ENCODE data around the gene HBEGF. TPM values are rescaled to one million over a fixed set of nuclear protein-coding genes. Genes with fewer than 3 reads are reported as not detected.

Gene HBEGF
- total and polyA plus RNA-seq, 2 experiments from 2014 or later, result 2.2 to 2.9 TPM

DNA sequence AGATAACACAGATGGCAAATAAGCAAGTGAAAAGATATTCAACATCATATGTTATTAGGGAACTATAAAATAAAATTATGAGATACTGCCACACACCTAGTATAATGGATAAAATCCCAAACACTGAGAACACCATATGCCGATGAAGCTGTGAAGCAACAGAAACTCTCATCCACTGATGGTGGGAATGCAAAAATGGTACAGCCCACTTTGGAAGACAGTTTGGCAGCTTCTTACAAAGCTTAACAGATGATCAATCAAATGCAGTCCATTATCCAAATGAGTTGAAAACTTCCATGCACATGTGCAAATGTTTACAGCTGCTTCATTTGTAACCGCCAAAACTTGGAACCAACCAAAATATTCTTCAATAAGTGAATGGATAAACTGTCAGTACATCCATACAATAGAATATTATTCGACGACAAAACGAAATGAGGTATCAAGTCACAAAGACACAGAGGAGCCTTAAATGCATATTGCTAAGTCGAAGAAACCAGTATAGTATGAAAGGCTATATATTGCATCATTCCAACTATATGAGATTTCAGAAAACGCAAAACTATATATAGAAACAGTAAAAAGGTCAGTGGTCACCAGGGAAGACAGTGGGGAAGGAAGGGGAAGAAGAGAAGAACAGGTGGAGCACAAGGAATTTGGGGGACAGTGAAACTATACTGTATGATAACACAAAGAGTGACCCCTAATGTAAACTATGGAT is 58.4 kb downstream of the HBEGF start (continued):
- TF ChIP-seq, protein P1, sequence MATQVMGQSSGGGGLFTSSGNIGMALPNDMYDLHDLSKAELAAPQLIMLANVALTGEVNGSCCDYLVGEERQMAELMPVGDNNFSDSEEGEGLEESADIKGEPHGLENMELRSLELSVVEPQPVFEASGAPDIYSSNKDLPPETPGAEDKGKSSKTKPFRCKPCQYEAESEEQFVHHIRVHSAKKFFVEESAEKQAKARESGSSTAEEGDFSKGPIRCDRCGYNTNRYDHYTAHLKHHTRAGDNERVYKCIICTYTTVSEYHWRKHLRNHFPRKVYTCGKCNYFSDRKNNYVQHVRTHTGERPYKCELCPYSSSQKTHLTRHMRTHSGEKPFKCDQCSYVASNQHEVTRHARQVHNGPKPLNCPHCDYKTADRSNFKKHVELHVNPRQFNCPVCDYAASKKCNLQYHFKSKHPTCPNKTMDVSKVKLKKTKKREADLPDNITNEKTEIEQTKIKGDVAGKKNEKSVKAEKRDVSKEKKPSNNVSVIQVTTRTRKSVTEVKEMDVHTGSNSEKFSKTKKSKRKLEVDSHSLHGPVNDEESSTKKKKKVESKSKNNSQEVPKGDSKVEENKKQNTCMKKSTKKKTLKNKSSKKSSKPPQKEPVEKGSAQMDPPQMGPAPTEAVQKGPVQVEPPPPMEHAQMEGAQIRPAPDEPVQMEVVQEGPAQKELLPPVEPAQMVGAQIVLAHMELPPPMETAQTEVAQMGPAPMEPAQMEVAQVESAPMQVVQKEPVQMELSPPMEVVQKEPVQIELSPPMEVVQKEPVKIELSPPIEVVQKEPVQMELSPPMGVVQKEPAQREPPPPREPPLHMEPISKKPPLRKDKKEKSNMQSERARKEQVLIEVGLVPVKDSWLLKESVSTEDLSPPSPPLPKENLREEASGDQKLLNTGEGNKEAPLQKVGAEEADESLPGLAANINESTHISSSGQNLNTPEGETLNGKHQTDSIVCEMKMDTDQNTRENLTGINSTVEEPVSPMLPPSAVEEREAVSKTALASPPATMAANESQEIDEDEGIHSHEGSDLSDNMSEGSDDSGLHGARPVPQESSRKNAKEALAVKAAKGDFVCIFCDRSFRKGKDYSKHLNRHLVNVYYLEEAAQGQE (IDR thresholded peaks at IDR 0.05; ENCODE audit: unreplicated experiment), result no peak
- no peak for TF ChIP-seq STAT1 (IDR thresholded peaks at IDR 0.05; ENCODE audit: unreplicated experiment)

DNA sequence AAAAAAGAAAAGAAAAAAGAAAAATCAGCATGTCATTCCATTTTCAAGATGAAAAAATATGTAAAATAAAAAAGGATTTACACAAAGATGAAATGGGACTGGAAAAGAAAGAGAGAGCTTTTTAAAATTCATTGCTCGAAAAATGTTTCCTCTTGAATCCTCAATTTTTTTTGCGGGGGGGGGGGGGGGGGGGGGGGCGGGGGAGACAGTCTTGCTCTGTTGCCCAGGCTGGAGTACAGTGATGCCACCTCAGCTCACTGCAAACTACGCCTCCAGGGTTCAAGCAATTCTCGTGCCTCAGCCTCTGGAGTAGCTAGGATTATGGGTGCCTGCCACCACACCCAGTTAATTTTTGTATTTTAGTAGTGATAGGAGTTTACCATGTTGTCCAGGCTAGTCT is 60.0 kb downstream of the HBEGF start:
- Mint-ChIP-seq H3K4me3 (no peak overlapping the region), H3K27ac (no peak overlapping the region), H3K27me3 (ENCODE audit: insufficient read depth, low read depth, poor library complexity) (peaks cover 2% of the 10 kb centered on the region), H3K9me3 (no peaks in the 10 kb centered on the region), H3K4me1 (no peaks in the 10 kb centered on the region), H3K36me3 (ENCODE audit: low read depth) (no peaks in the 10 kb centered on the region)
- no peak for DNase-seq (ENCODE audit: low spot score)
- no peak for ATAC-seq
- H3K9me2 ChIP-seq (ENCODE audit: insufficient read depth), result no peaks in the 10 kb centered on the region
- H3K4me3 ChIP-seq, result no peak overlapping the region
- H3K4me2 ChIP-seq, result no peak overlapping the region
- peaks cover 30% of the 10 kb centered on the region for H4K20me1 ChIP-seq (replicated peaks; ENCODE audit: insufficient read depth)
- no peak overlapping the region for H3K27ac ChIP-seq (ENCODE audit: low read depth)
- H3F3A ChIP-seq (replicated peaks; ENCODE audit: low read depth), result no peaks in the 10 kb centered on the region
- peaks cover 92% of the 10 kb centered on the region for H3K79me2 ChIP-seq (replicated peaks; ENCODE audit: insufficient read depth)
- H2AFZ ChIP-seq, result no peak overlapping the region
- no peaks in the 10 kb centered on the region for H3K36me3 ChIP-seq (ENCODE audit: insufficient read depth)
- H3K4me1 ChIP-seq (ENCODE audit: insufficient read depth), result no peaks in the 10 kb centered on the region
- H3K27me3 ChIP-seq (ENCODE audit: insufficient read depth), result no peaks in the 10 kb centered on the region
- TF ChIP-seq ZNF331 (CRISPR knock-in tag; IDR thresholded peaks at IDR 0.05; ENCODE audit: low read depth), result no peak
- no peak for TF ChIP-seq POLR2AphosphoS5 (IDR thresholded peaks at IDR 0.05; ENCODE audit: low read depth)
- TF ChIP-seq, protein P2, sequence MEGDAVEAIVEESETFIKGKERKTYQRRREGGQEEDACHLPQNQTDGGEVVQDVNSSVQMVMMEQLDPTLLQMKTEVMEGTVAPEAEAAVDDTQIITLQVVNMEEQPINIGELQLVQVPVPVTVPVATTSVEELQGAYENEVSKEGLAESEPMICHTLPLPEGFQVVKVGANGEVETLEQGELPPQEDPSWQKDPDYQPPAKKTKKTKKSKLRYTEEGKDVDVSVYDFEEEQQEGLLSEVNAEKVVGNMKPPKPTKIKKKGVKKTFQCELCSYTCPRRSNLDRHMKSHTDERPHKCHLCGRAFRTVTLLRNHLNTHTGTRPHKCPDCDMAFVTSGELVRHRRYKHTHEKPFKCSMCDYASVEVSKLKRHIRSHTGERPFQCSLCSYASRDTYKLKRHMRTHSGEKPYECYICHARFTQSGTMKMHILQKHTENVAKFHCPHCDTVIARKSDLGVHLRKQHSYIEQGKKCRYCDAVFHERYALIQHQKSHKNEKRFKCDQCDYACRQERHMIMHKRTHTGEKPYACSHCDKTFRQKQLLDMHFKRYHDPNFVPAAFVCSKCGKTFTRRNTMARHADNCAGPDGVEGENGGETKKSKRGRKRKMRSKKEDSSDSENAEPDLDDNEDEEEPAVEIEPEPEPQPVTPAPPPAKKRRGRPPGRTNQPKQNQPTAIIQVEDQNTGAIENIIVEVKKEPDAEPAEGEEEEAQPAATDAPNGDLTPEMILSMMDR (conservative IDR thresholded peaks at IDR 0.05; ENCODE audit: low read depth in 2 of 2), result no peak
- TF ChIP-seq EZH2phosphoT487 (IDR thresholded peaks at IDR 0.05; ENCODE audit: unreplicated experiment), result no peak
- TF ChIP-seq, protein P1 (IDR thresholded peaks at IDR 0.05; ENCODE audit: unreplicated experiment), result no peak
- no peak for TF ChIP-seq CREB1 (CRISPR knock-in tag; IDR thresholded peaks at IDR 0.05; ENCODE audit: low read depth)
- TF ChIP-seq, protein P3, sequence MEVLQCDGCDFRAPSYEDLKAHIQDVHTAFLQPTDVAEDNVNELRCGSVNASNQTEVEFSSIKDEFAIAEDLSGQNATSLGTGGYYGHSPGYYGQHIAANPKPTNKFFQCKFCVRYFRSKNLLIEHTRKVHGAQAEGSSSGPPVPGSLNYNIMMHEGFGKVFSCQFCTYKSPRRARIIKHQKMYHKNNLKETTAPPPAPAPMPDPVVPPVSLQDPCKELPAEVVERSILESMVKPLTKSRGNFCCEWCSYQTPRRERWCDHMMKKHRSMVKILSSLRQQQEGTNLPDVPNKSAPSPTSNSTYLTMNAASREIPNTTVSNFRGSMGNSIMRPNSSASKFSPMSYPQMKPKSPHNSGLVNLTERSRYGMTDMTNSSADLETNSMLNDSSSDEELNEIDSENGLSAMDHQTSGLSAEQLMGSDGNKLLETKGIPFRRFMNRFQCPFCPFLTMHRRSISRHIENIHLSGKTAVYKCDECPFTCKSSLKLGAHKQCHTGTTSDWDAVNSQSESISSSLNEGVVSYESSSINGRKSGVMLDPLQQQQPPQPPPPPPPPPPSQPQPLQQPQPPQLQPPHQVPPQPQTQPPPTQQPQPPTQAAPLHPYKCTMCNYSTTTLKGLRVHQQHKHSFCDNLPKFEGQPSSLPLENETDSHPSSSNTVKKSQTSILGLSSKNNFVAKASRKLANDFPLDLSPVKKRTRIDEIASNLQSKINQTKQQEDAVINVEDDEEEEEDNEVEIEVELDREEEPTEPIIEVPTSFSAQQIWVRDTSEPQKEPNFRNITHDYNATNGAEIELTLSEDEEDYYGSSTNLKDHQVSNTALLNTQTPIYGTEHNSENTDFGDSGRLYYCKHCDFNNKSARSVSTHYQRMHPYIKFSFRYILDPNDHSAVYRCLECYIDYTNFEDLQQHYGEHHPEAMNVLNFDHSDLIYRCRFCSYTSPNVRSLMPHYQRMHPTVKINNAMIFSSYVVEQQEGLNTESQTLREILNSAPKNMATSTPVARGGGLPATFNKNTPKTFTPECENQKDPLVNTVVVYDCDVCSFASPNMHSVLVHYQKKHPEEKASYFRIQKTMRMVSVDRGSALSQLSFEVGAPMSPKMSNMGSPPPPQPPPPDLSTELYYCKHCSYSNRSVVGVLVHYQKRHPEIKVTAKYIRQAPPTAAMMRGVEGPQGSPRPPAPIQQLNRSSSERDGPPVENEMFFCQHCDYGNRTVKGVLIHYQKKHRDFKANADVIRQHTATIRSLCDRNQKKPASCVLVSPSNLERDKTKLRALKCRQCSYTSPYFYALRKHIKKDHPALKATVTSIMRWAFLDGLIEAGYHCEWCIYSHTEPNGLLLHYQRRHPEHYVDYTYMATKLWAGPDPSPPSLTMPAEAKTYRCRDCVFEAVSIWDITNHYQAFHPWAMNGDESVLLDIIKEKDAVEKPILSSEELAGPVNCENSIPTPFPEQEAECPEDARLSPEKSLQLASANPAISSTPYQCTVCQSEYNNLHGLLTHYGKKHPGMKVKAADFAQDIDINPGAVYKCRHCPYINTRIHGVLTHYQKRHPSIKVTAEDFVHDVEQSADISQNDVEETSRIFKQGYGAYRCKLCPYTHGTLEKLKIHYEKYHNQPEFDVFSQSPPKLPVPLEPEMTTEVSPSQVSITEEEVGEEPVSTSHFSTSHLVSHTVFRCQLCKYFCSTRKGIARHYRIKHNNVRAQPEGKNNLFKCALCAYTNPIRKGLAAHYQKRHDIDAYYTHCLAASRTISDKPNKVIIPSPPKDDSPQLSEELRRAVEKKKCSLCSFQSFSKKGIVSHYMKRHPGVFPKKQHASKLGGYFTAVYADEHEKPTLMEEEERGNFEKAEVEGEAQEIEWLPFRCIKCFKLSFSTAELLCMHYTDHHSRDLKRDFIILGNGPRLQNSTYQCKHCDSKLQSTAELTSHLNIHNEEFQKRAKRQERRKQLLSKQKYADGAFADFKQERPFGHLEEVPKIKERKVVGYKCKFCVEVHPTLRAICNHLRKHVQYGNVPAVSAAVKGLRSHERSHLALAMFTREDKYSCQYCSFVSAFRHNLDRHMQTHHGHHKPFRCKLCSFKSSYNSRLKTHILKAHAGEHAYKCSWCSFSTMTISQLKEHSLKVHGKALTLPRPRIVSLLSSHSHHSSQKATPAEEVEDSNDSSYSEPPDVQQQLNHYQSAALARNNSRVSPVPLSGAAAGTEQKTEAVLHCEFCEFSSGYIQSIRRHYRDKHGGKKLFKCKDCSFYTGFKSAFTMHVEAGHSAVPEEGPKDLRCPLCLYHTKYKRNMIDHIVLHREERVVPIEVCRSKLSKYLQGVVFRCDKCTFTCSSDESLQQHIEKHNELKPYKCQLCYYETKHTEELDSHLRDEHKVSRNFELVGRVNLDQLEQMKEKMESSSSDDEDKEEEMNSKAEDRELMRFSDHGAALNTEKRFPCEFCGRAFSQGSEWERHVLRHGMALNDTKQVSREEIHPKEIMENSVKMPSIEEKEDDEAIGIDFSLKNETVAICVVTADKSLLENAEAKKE (CRISPR knock-in tag; IDR thresholded peaks at IDR 0.05), result no peak
- no peak for TF ChIP-seq ZNF114 (CRISPR knock-in tag; IDR thresholded peaks at IDR 0.05)

All from GM23338 (cell line).